Measurements from ENCODE around the gene PAK2.
"Not testable (repeated sequence)": the region's sequence is repeated elsewhere in the genome, so short reads cannot be mapped to it uniquely, and the experiment has no call there.

PAK2 gene

GRCh38 chr3:196737655-196738054 lies 2.0 kb upstream of the PAK2 start:
- no peak for DNase-seq

DNA sequence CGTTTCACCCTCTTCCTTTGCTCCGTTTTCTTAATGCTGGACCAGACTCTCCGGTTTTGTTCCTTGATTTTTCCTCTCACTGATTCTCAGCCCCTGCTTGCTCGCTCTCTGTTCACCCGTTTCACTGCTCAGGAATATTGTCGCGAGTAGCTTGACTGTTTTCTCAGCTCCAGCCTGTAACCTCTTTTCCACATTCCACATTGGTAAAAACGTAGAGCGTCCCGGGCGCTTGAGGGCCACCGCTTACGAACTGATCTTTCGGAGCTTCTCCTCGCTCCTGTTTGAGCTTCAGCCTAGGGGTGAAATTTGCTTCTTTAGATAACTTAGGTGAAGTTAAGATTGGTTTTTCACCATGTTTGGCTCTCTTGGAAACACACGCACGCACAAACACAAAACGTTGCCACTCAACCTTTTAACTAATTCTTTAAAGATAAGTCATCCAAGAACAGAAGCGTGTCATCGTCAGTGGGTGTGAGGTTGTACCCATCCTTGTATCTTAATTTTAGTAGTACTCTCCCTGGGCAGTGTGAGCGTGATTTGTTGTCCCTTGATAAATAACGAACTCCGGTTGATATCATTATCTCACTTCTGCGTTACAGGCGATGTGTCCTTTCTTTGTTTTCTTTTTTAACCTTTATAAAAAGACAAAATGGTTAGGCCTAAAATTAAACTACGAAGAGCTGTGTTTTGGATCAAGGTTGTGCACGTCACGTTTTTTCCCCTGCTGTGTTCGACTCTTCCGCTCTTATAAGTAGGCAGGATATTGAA lies 1.0 kb downstream of the PAK2 start:
- DNase-seq, result peak; percentile 50

GRCh38 chr3:196741249-196741889 lies 1.7 kb downstream of the PAK2 start:
- DNase-seq, result no peak

DNA sequence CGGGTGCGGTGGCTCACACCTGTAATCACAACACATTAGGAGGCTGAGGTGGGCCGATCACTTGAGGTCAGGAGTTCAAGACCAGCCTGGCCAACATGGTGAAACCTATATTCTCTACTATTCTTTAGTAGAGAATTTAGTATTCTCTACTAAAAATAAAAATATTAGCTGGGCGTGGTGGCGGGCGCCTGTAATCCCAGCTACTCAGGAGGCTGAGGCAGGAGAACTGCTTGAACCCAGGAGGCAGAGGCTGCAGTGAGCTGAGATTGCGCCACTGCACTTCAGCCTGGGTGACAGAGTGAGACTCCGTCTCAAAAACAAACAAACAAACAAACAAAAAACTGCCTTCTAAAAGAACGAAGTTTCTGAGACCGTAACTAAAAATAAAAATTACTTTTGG lies 3.9 kb downstream of the PAK2 start:
- not testable (repeated sequence) for DNase-seq

- DNase-seq, result no peak
These were observed 9.5 kb downstream of the PAK2 start for GRCh38 chr3:196749125-196749524.

DNA sequence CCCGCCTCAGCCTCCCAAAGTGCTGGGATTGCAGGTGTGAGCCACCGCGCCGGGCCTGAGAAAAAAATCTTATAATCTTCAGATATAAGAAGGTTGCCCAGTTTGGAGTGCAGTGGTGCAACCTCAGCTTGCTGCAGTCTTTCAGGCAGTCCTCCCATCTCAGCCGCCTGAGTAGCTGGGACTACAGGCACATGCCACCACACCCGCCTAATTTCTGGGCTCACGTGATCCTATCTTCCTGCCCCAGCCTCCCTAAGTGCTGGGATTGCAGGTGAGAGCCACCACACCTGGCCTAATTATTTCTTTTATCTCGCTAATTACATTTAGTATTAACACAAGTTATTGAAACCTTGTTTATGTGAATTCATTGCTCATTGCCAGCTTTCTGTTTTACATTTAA lies 13.5 kb downstream of the PAK2 start:
- DNase-seq, result no peak

GRCh38 chr3:196754091-196754981 lies 14.7 kb downstream of the PAK2 start:
- DNase-seq, result peak; percentile 30

DNA sequence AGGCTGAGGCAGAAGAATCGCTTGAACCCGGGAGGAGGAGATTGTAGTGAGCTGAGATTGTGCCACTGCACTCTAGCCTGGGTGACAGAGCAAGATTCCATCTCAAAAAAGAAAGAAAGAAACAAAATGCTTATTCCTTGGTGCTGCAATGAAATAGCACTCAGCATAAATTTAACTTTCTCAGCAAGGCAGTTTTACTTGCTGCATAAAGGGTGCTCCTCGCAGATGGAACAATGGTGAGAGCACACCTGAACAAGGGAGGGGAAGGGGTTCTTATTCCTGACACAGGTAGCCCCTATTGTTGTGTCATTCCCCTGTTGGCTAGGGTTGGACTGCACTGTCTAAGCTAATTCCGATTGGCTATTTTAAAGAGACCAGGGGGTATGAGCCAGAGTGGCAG lies 17.1 kb downstream of the PAK2 start:
- DNase-seq, result no peak

DNA sequence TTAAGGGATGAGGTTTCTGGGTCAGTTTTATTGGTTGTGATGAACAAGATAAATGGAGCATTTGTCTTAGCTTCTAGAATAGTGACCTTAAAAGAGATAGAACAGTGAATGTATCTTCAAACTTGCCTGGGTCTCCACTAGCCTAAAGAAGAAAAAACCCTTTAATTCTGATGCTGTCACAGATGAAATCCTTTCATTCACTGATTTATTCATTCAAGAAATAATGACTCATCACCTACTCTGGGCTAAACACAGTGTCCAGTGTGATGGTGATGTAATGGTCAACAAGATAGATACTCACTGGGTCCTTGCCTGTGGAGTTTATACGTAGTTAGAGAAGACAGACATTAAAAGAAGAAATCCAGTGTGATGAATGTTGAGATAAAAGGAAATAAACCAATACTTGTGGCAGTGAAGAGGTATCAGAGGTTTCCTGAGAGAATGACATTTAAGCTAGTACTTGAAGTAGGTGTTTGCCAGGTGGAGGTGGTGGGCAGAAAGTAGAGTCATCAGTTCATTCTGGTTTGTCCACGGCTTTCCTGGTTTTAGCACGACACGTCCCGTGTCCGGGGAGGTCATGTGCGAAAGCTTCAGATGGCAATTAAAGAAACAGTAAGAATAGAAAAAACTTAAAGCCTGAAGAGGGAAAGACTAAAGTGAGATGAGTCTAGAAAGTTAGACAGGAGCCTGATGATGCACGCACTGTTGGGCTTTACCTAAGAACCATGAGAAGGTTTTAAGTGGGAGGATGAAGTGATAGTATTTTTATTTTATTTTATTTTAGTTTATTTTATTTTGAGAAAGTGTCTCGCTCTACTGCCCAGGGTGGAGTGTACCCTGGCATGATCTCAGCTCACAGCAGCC lies 18.5 kb downstream of the PAK2 start:
- no peak for DNase-seq

- no peak for DNase-seq
These were observed 23.5 kb downstream of the PAK2 start for GRCh38 chr3:196763179-196763578.

DNA sequence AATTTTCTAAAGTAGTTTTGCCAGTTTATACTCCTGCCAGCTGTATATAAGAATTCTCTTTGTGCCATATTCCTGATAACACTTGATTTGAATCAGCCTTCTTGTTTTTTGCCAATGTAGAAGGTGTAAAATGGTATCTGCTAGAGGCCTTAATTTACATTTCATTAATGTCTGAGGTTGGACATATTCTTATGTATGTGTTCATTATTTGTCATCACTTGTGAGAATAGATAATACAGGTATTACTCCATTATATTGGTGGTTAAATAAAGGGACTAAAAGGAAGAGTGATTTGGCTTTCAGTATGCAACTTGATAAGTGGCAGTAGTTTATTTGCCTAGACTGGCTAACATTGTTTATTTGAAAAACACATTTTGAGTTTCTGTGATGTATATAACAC lies 25.8 kb downstream of the PAK2 start:
- DNase-seq, result no peak

- DNase-seq, result no peak
These were observed 31.4 kb downstream of the PAK2 start for GRCh38 chr3:196771067-196771466.

DNA sequence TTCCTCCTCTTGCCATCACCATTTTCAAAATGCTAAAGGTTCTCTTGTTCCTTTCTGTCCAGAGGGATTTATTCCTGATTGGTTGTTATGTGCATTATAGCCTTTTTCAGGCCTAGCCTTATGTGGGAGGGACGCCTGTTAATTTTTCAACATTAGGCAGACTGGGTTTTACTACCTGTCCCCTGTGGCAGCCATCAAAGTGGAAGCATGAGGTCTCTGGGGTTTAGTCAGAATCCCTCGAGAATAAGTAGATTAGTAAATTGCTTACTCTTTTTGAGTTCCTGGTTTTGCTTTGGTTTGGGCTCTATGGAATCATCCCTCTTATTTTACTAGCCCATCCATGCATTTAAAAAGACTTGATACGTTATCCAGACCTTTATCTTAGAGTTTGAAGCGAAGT lies 32.4 kb downstream of the PAK2 start:
- no peak for DNase-seq

DNA sequence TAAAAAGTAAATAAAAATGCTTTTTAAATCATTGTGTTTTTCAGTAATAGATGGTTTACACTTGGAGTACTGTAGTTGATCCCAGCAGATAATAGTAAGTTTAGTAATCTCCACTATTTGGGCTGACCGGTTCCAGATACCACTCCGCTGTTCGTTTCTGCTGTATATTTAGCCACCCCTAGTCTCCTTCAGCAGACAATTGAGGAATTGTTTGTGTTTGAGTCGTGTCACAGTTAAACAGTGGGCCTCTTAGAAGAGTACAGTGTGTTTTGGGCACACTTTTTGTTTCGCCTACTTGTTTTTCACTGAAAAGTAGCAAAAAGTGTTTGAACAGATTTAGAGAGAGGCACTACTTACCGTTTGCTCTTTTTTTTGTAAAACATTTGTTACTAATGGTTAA lies 33.2 kb downstream of the PAK2 start:
- DNase-seq, result no peak

DNA sequence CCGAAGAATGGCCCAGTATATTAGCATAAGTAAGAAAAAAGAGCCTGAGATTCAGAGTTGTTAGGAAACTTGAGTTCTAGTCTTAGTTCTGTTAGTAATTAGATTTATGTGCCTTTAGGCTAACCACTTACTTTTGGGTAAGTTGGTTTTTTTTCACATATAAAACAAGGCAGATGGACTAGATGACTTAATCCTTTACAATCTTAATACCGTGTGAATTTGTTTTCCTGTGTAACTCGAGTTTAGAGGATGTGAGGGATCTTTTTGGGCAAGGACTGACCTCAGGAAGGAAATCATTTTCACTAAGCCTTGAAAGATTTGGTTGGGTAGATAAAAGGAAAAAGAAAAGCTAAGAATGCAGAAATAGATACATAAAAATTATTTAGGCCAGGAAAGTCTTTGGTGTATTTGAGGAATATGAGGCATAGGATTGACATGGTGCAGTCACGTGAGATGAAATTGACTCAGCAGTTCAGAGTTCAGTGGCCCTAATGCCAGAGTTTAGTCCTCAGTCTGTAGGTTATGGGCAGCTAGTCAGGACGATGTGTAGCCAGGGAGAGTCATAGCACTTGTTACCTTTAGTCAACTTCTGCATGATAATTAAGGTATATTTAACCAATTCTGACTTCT lies 34.6 kb downstream of the PAK2 start:
- no peak for DNase-seq

DNA sequence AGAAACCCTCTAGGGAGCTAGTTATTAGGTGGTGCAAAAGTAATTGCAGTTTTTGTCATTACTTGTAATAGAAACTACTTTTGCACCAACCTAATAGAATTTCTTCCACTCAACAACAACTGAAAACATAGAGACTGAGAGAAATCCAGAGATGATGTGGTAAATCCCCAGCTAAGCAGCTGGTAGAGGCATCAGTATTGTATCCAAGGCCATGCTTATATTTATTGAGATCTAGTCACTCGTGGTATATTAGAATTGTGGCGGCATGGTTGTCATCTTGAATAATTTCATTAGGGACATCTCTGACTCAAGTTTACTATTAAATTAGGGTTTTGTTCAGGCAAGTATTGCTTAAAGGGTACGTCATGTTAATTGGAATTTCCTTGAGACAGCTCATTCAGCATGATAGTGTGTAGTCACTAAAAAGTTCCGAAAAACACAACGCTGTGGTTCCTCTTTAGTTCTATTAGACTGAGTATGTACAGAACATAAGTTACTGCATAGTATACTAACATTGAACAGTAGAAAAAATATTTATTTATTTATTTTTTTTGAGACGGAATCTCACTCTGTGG lies 35.3 kb downstream of the PAK2 start:
- no peak for DNase-seq

GRCh38 chr3:196775938-196776337 lies 36.3 kb downstream of the PAK2 start:
- no peak for DNase-seq

DNA sequence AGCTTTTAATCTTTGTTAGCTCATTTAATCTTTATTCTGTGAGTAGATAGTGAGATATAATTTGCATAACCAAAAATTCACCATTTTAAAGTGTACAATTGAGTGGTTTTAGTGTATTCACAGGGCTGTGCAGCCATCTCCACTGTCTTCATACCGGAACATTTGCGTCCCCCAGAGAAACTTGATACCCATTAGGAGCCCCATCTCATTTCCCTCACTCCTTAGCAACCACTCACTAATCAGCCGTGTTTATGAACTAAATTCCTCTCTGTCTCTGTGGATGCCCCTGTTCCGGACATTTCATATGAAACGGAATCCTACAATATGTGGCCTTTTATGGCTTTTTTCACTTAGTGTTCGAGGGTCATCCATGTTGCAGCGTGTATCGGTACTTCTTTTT lies 38.2 kb downstream of the PAK2 start:
- DNase-seq, result no peak

- DNase-seq, result no peak
These were observed 39.1 kb downstream of the PAK2 start for GRCh38 chr3:196778755-196779154.

- no peak for DNase-seq
These were observed 42.9 kb downstream of the PAK2 start for GRCh38 chr3:196782511-196782910.

GRCh38 chr3:196788528-196788927 lies 48.9 kb downstream of the PAK2 start:
- no peak for DNase-seq

DNA sequence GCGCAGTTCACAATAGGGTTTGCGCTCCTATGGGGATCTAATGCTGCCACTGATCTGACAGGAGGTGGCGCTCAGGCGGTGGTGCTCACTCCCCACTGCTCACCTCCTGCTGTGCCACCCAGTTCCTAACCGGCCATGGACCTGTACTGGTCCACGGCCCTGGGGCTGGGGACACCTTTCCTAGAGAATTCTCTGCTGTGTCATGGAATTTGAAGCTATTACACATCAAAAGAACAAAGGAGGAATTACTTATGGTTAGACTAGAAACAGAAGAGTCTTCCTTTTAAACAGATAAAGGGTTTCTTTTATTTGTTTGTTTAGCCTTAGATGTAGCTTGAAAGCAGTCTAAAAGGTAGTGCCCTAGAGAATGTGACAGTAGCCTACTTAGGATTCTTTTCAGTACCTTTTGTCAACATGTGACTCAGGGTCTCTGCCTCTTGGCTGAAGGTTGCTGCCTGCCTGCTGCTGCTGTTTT lies 50.3 kb downstream of the PAK2 start:
- no peak for DNase-seq

Data from hematopoietic multipotent progenitor cell treated with erythropoietin and hydrocortisone succinate and interleukin-3 and kit ligand, for 8 days (in vitro differentiated cells).